CD4-positive, alpha-beta memory T cell (primary cell): ENCODE measurements around the gene SMARCB1. TPM values are rescaled to one million over a fixed set of nuclear protein-coding genes. Genes with fewer than 3 reads are reported as not detected.
A peak's percentile ranks its signal among the peaks of the same experiment; 100 is the strongest.

Experiments used
- CTCF ChIA-PET: fragments of 350-600 bp; sonication (Branson Sonifier 250); formaldehyde crosslinking; loops from one replicate; lab custom pipeline; 2021; ENCODE audit warnings: inconsistent platforms; ENCODE audit not compliant: partially characterized antibody; lab: Charles Lee
- POLR2A ChIA-PET: fragments of 350-600 bp; sonication (Branson Sonifier 250); formaldehyde crosslinking; loops from one replicate; lab custom pipeline; 2021; ENCODE audit not compliant: partially characterized antibody; lab: Charles Lee
- DNase-seq, 5 donors: peaks; one replicate each; pipeline versions ENCODE4 v3.0.0 to v3.0.0-alpha.2; 2020 to 2022; ENCODE audit warnings: mixed read lengths in 1 of 5
- H3K27ac ChIP-seq: one replicate; pipeline ENCODE4 v1.7.0; 2013; ENCODE audit warnings: low read depth, low read length
- H3K27me3 ChIP-seq: 2 replicates; pipeline ENCODE4 v1.7.0; 2013; ENCODE audit warnings: mild to moderate bottlenecking, low read length, moderate library complexity; ENCODE audit not compliant: insufficient read depth
- H3K36me3 ChIP-seq: 2 replicates; pipeline ENCODE4 v1.7.0; 2013; ENCODE audit warnings: mild to moderate bottlenecking, low read length, moderate library complexity; ENCODE audit not compliant: insufficient read depth
- H3K4me1 ChIP-seq: 2 replicates; pipeline ENCODE4 v1.7.0; 2013; ENCODE audit warnings: mild to moderate bottlenecking, low read length, moderate library complexity; ENCODE audit not compliant: insufficient read depth
- H3K4me3 ChIP-seq, 2 donors: one replicate each; pipeline ENCODE4 v1.7.0; 2013; ENCODE audit warnings: low read length in 2 of 2, mild to moderate bottlenecking in 1 of 2
- H3K9me3 ChIP-seq, 2 donors: one replicate each; pipeline ENCODE4 v1.7.0; 2013; ENCODE audit warnings: low read length in 2 of 2, control low read depth in 1 of 2; ENCODE audit not compliant: control insufficient read depth in 1 of 2
- H3K27ac Mint-ChIP-seq, 7 donors: one replicate each; pipeline ENCODE4 v1.8.0; 2020 to 2021; ENCODE audit warnings: mixed read lengths in 7 of 7, mild to moderate bottlenecking in 6 of 7, inconsistent platforms in 3 of 7, moderate library complexity in 3 of 7
- H3K27me3 Mint-ChIP-seq, 2 donors: one replicate each; pipeline ENCODE4 v1.8.0; 2020 to 2021; ENCODE audit warnings: mixed read lengths in 2 of 2
- H3K36me3 Mint-ChIP-seq, 2 donors: one replicate each; pipeline ENCODE4 v1.8.0; 2020 to 2021; ENCODE audit warnings: mixed read lengths in 2 of 2, inconsistent platforms in 1 of 2, mild to moderate bottlenecking in 1 of 2
- H3K4me1 Mint-ChIP-seq, 4 donors: one replicate each; pipeline ENCODE4 v1.8.0; 2020 to 2021; ENCODE audit warnings: mixed read lengths in 4 of 4, mild to moderate bottlenecking in 1 of 4
- H3K4me3 Mint-ChIP-seq, 8 donors: one replicate each; pipeline ENCODE4 v1.8.0; 2020 to 2021; ENCODE audit warnings: mixed read lengths in 8 of 8, mild to moderate bottlenecking in 7 of 8, moderate library complexity in 6 of 8, inconsistent platforms in 3 of 8
- H3K9me3 Mint-ChIP-seq, 8 donors: one replicate each; pipeline ENCODE4 v1.8.0; 2020 to 2021; ENCODE audit warnings: mixed read lengths in 8 of 8, mild to moderate bottlenecking in 5 of 8, inconsistent platforms in 3 of 8, moderate library complexity in 1 of 8
- intact Hi-C: fragments of 100-400 bp; cut with micrococcal nuclease; formaldehyde crosslinking; loops from one replicate; pipeline ENCODE4 v1.15.1; 2023
- polyA plus RNA-seq, 2 donors: library from polyadenylated mRNA; unstranded; fragments of 300-500 nt; fragmentation: Illumina TruSeq; gene quantifications; one replicate each; pipeline ENCODE4 v1.2.3, GENCODE V29; 2021
- total RNA-seq, 2 experiments: library from RNA; stranded (reverse); gene quantifications; one replicate each; pipeline ENCODE4 v1.2.3, GENCODE V29; 2021

SMARCB1 gene
- total and polyA plus RNA-seq, 4 experiments from 2014 or later: 36.6 to 46.0 (median 41.7) TPM

- no peaks in the 10 kb centered on the region for H3K9me3 Mint-ChIP-seq
These were observed 34.0 kb upstream of the SMARCB1 start for GRCh38 chr22:23752750-23753149.

GRCh38 chr22:23753385-23753784 is 33.4 kb upstream of the SMARCB1 start:
- Histone ChIP-seq H3K36me3 (no peaks in the 10 kb centered on the region), H3K4me1 (peaks cover 13% of the 10 kb centered on the region), H3K9me3 (no peaks in the 10 kb centered on the region), H3K27ac (no peak overlapping the region), H3K27me3 (no peaks in the 10 kb centered on the region), H3K4me3 (no peak overlapping the region)
- CTCF ChIA-PET: no interaction called here
- H3K27ac Mint-ChIP-seq: peak overlapping the region in 2 of 7 donors; percentile 61 to 74
- no peaks in the 10 kb centered on the region for H3K36me3 Mint-ChIP-seq
- peaks cover 7 to 21% (median 12%) of the 10 kb centered on the region in 4 donors for H3K4me1 Mint-ChIP-seq
- DNase-seq: no peak
- H3K27me3 Mint-ChIP-seq: no peaks in the 10 kb centered on the region
- intact Hi-C loops: loop anchor here (5.0 kb wide), 1 partner anchor 36 kb away; no protein-coding TSS in a partner anchor
- peak overlapping the region in 2 of 8 donors; percentile 39 to 68 for H3K4me3 Mint-ChIP-seq
- no peaks in the 10 kb centered on the region for H3K9me3 Mint-ChIP-seq
- POLR2A ChIA-PET: interaction anchor here (1.3 kb wide), 1 partner anchor 37 kb away, joined by 3 read pairs; no protein-coding TSS in a partner anchor

More at GRCh38 chr22:23752750-23753149, 34.0 kb upstream of the SMARCB1 start:
- H3K27me3 ChIP-seq: no peaks in the 10 kb centered on the region
- no peaks in the 10 kb centered on the region for H3K36me3 ChIP-seq
- H3K4me1 Mint-ChIP-seq: peaks cover 7 to 21% (median 12%) of the 10 kb centered on the region in 4 donors
- POLR2A ChIA-PET: interaction anchor here (2.3 kb wide), 1 partner anchor 11 kb away, joined by 8 read pairs; the partner anchor contains the start of gene C22orf15
- H3K4me3 Mint-ChIP-seq: peak overlapping the region in 5 of 8 donors; percentile 36 to 80 (median 63)
- H3K9me3 ChIP-seq: no peaks in the 10 kb centered on the region
- peaks cover 13% of the 10 kb centered on the region for H3K4me1 ChIP-seq
- H3K36me3 Mint-ChIP-seq: no peaks in the 10 kb centered on the region
- H3K27ac Mint-ChIP-seq: peak overlapping the region in 2 of 7 donors; percentile 37 to 69
- H3K27ac ChIP-seq: no peak overlapping the region
- no peak for DNase-seq
- intact Hi-C loops: loop anchor here (5.0 kb wide), 1 partner anchor 35 kb away; no protein-coding TSS in a partner anchor
- H3K27me3 Mint-ChIP-seq: no peaks in the 10 kb centered on the region
- no peak overlapping the region for H3K4me3 ChIP-seq
- CTCF ChIA-PET: no interaction called here

- peak within 1 kb of the TSS in 3 of 7 donors; percentile 27 to 74 (median 61) for H3K27ac Mint-ChIP-seq
- H3K4me3 Mint-ChIP-seq: peak within 1 kb of the TSS in 2 of 8 donors; percentile 39 to 68
- CTCF ChIA-PET: no interaction called here
- H3K4me3 ChIP-seq: no peak within 1 kb of the TSS
- no peak for DNase-seq
- no peaks in the 10 kb centered on the region for H3K27me3 ChIP-seq
- no peaks in the 10 kb centered on the region for H3K36me3 Mint-ChIP-seq
- peaks cover 7 to 21% (median 12%) of the 10 kb centered on the region in 4 donors for H3K4me1 Mint-ChIP-seq
- H3K4me1 ChIP-seq: peaks cover 13% of the 10 kb centered on the region
- intact Hi-C loops: loop anchor here (5.0 kb wide), 1 partner anchor 37 kb away; no protein-coding TSS in a partner anchor
- no peak within 1 kb of the TSS for H3K27ac ChIP-seq
- POLR2A ChIA-PET: interaction anchor here (0.7 to 1.3 kb wide), 2 partner anchors 9 to 38 kb away, joined by 3 read pairs; no protein-coding TSS in a partner anchor
- H3K9me3 ChIP-seq: no peaks in the 10 kb centered on the region
- no peaks in the 10 kb centered on the region for H3K36me3 ChIP-seq
- no peaks in the 10 kb centered on the region for H3K9me3 Mint-ChIP-seq
- H3K27me3 Mint-ChIP-seq: no peaks in the 10 kb centered on the region
These were observed 32.4 kb upstream of the SMARCB1 start, which contains the start of gene VPREB3 for GRCh38 chr22:23754220-23754919. TSS of gene VPREB3 (minus strand) at chr22:23754425. CDS start at chr22:23754363, 62 bp downstream.

- no peaks in the 10 kb centered on the region for H3K27me3 Mint-ChIP-seq
- no peak overlapping the region for H3K27ac ChIP-seq
- peak overlapping the region in 1 of 7 donors; percentile 27 for H3K27ac Mint-ChIP-seq
- H3K4me3 ChIP-seq: no peak overlapping the region
- intact Hi-C loops: loop anchor here (5.0 kb wide), 1 partner anchor 38 kb away; no protein-coding TSS in a partner anchor
- H3K9me3 ChIP-seq: no peaks in the 10 kb centered on the region
- CTCF ChIA-PET: interaction anchor here (0.6 kb wide), 1 partner anchor 16 kb away, joined by 4 read pairs; no protein-coding TSS in a partner anchor
- H3K27me3 ChIP-seq: no peaks in the 10 kb centered on the region
- H3K4me1 Mint-ChIP-seq: peaks cover 3 to 15% (median 9%) of the 10 kb centered on the region in 4 donors
- POLR2A ChIA-PET: interaction anchor here (0.7 to 0.8 kb wide), 2 partner anchors 9 to 59 kb away, joined by 3 read pairs; no protein-coding TSS in a partner anchor
- H3K4me1 ChIP-seq: peaks cover 11% of the 10 kb centered on the region
- H3K4me3 Mint-ChIP-seq: no peak overlapping the region
- H3K9me3 Mint-ChIP-seq: no peaks in the 10 kb centered on the region
- H3K36me3 Mint-ChIP-seq: no peaks in the 10 kb centered on the region
- DNase-seq: no peak
- H3K36me3 ChIP-seq: no peaks in the 10 kb centered on the region
These were observed 31.7 kb upstream of the SMARCB1 start for GRCh38 chr22:23754980-23755636.

- no peaks in the 10 kb centered on the region for H3K27me3 Mint-ChIP-seq
These were observed 31.1 kb upstream of the SMARCB1 start for GRCh38 chr22:23755711-23756110.

GRCh38 chr22:23756891-23757290 is 29.9 kb upstream of the SMARCB1 start:
- intact Hi-C loops: no loop called here
- Mint-ChIP-seq H3K4me3 (no peak overlapping the region), H3K9me3 (no peaks in the 10 kb centered on the region), H3K36me3 (no peaks in the 10 kb centered on the region), H3K4me1 (peaks cover 0 to 5% (median 2%) of the 10 kb centered on the region in 4 donors), H3K27me3 (no peaks in the 10 kb centered on the region), H3K27ac (no peak overlapping the region)
- ChIA-PET CTCF (interaction anchor here (0.6 to 1.6 kb wide), 2 partner anchors 20 to 39 kb away, joined by 3 read pairs; no protein-coding TSS in a partner anchor), POLR2A (no interaction called here)
- no peaks in the 10 kb centered on the region for H3K9me3 ChIP-seq
- no peaks in the 10 kb centered on the region for H3K27me3 ChIP-seq
- DNase-seq: no peak
- no peak overlapping the region for H3K4me3 ChIP-seq
- H3K4me1 ChIP-seq: no peaks in the 10 kb centered on the region
- H3K27ac ChIP-seq: no peak overlapping the region
- H3K36me3 ChIP-seq: no peaks in the 10 kb centered on the region

More at GRCh38 chr22:23755711-23756110, 31.1 kb upstream of the SMARCB1 start:
- Mint-ChIP-seq H3K4me1 (peaks cover 0 to 9% (median 3%) of the 10 kb centered on the region in 4 donors), H3K36me3 (no peaks in the 10 kb centered on the region), H3K9me3 (no peaks in the 10 kb centered on the region), H3K4me3 (no peak overlapping the region), H3K27ac (no peak overlapping the region)
- no peak for DNase-seq
- Histone ChIP-seq H3K9me3 (no peaks in the 10 kb centered on the region), H3K27ac (no peak overlapping the region), H3K4me1 (peaks cover 5% of the 10 kb centered on the region), H3K36me3 (no peaks in the 10 kb centered on the region), H3K4me3 (no peak overlapping the region), H3K27me3 (no peaks in the 10 kb centered on the region)
- intact Hi-C loops: no loop called here
- POLR2A ChIA-PET: interaction anchor here (0.8 kb wide), 1 partner anchor 59 kb away, joined by 3 read pairs; no protein-coding TSS in a partner anchor
- CTCF ChIA-PET: interaction anchor here (0.6 kb wide), 1 partner anchor 15 kb away, joined by 4 read pairs; no protein-coding TSS in a partner anchor
